ENCODE results near the gene FOXA3.
A peak's percentile ranks its signal among the peaks of the same experiment; 100 is the strongest.
"Not testable (repeated sequence)": the region's sequence is repeated elsewhere in the genome, so short reads cannot be mapped to it uniquely, and the experiment has no call there.

The FOXA3 gene

GRCh38 chr19:45886427-45887199, 22.5 kb downstream of the FOXA3 start:
- peak; percentile 78 for DNase-seq (ENCODE audit: extremely low read depth, low read depth)
- no peak for TF ChIP-seq CTCF (IDR thresholded peaks at IDR 0.05; ENCODE audit: low read depth, low read length)

- no peak for TF ChIP-seq CTCF (IDR thresholded peaks at IDR 0.05; ENCODE audit: low read depth, low read length)
- DNase-seq (ENCODE audit: extremely low read depth, low read depth), result no peak
Observed at GRCh38 chr19:45887200-45887710, 23.1 kb downstream of the FOXA3 start.

DNA sequence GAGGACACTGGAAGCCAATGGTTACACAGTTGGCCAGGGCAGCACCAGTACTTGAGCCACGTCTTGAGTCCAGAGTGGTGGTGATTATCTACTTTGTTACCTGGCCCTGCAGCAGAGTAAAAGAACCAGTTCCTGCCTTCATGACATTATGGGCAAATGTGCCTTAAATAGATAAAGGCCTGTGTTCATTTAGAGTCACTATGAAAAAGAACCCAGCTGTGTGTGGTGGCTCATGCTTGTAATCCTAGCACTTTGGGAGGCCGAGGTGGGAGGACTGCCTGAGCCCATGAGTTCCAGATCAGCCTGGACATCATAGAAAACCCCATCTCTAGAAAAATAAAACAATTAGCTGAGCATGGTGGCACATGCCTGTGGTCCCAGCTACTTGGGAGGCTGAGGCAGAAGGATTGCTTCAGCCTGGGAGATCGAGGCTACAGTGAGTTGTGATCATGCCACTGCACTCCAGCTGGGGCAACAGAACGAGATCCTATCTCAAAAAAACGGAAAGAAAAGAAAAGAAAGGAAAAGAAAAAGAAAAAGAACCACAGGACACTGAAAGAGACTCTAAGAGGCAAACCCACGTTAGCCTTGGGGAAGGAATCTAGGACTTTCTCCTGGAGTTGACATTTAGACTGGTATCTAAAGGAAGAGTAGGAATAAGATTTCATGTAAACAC, 25.2 kb downstream of the FOXA3 start:
- TF ChIP-seq CTCF (IDR thresholded peaks at IDR 0.05; ENCODE audit: low read depth, low read length), result no peak

DNA sequence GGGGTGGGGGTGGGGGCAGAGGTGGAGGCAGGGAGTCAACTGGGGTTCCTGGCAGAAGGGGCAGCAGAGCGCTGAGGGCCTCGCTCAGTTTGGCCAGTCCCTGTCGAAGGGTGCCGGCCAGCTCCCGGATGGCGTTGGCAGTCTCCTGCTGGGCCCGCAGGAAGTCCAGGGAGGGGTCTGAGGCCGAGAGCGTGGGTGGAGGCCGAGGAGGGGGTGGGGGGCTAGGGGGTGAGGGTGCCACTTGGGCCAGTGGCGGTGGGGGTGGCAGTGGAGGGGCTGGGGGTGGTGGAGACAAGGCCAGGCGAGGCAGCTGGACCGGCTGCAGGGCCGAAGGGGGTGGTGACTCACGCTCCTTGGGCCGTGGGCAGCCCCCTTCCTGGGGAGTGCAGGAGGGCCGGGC, 26.8 kb downstream of the FOXA3 start:
- no peak for TF ChIP-seq CTCF (IDR thresholded peaks at IDR 0.05; ENCODE audit: low read depth, low read length)

More for the DNA sequence above, 25.2 kb downstream of the FOXA3 start:
- DNase-seq (ENCODE audit: extremely low read depth, low read depth), result no peak

DNA sequence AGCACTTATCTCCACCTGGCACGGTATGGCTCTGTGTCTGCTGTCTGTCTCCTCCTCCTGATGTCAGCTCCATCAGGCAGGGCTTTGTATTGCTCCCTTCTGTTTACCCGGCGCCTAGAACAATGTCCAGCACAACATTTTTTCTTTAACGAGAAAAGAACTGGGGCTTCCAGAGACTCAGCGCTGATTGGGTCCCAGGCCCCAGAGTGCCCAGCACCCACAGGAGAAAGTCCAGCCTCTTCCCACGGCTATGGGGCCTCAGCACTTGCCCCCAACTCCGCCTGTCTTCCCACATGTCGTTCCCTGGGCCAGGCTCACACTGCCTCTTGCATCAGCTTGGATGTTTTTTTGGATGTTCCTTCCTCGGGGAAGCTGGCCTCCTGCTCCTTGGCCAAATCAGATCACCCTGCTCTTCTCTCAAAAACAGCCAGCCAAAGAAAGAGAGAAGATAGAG, 31.4 kb downstream of the FOXA3 start:
- no peak for TF ChIP-seq CTCF (IDR thresholded peaks at IDR 0.05; ENCODE audit: low read depth, low read length)
- DNase-seq (ENCODE audit: extremely low read depth, low read depth), result no peak

More for the DNA sequence above, 26.8 kb downstream of the FOXA3 start:
- DNase-seq (ENCODE audit: extremely low read depth, low read depth), result no peak

DNA sequence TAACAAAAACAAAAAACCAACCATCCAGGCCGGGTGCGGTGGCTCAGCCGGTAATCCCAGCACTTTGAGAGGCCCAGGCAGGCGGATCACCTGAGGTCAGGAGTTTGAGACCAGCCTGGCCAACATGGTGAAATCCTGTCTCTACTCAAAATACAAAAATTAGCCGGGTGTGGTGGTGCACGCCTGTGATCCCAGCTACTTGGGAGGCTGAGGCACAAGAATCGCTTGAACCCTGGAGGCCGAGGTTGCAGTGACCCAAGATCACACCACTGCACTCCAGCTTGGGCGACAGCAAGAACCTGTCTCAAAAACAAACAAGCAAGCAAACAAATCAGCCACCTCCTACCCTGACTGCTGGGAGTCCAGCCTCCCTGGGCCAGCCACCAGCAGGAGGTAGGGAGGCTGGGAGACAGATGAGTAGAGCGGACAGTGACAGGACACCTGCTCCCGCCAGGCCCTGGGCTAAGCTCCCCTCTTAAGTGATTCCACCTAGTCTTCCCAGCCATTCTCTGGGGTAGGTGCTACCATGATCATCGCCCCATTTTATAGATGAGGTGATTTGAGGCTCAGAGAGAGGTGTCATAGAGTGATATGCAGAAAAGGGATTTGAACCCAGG, 32.0 kb downstream of the FOXA3 start:
- DNase-seq (ENCODE audit: extremely low read depth, low read depth), result not testable (repeated sequence)

DNA sequence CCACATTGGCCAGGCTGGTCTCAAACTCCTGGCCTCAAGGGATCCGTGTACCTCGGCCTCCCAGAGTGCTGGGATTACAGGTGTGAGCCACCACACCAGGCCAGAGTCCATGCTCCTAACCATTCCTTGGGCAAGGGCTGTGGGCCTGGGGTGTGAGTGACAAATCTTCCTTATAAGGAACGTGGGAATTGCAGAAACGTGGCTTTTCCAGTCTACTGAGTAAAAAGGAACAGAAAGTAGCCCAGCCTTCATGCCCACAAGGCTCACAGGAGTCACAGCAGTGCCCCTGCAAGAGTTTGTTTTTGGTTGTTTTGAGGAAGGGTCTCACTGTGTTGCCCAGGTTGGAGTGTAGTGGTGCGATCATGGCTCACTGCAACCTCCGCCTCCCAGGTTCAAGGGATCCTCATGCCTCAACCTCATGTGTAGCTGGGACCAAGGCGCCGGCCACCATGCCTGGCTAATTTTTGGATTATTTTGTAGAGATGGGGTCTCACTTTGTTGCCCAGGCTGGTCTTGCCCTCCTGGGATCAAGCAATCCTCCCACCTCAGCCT, 33.2 kb downstream of the FOXA3 start:
- TF ChIP-seq CTCF (IDR thresholded peaks at IDR 0.05; ENCODE audit: low read depth, low read length), result no peak
- no peak for DNase-seq (ENCODE audit: extremely low read depth, low read depth)

Measured in AG09319 (cell line).